ENCODE measurements around the gene PPP1R3F.

DNA sequence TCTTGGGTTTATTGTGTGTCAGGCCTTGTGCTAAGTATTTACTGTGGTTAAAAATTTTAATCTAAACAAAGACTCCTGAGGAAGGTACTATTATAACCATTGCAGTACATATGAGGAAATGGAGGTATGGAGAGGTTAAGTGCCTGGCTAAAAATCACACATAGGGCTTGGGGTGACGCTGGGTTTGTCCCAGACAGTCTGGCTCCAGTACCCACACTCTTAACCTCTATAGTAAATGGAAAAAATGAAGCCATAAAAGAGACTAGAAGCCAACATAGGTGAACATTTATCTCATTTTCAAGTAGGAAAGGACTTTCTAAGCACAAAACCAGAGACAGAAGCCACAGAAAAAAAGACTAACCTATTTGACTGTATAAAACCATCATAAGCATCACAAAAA is 7.0 kb upstream of the PPP1R3F start:
- TF ChIP-seq, protein P1, sequence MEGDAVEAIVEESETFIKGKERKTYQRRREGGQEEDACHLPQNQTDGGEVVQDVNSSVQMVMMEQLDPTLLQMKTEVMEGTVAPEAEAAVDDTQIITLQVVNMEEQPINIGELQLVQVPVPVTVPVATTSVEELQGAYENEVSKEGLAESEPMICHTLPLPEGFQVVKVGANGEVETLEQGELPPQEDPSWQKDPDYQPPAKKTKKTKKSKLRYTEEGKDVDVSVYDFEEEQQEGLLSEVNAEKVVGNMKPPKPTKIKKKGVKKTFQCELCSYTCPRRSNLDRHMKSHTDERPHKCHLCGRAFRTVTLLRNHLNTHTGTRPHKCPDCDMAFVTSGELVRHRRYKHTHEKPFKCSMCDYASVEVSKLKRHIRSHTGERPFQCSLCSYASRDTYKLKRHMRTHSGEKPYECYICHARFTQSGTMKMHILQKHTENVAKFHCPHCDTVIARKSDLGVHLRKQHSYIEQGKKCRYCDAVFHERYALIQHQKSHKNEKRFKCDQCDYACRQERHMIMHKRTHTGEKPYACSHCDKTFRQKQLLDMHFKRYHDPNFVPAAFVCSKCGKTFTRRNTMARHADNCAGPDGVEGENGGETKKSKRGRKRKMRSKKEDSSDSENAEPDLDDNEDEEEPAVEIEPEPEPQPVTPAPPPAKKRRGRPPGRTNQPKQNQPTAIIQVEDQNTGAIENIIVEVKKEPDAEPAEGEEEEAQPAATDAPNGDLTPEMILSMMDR (IDR thresholded peaks at IDR 0.05): no peak
- TF ChIP-seq ZFX (IDR thresholded peaks at IDR 0.05; ENCODE audit: borderline replicate concordance): no peak

All from 22Rv1 (cell line).